HG03097 (cell line): ENCODE results near the gene CEACAM4.
"Not testable (repeated sequence)": the region's sequence is repeated elsewhere in the genome, so short reads cannot be mapped to it uniquely, and the experiment has no call there.

ENCODE experiments used
- ATAC-seq: cut with Tn5 transposase; IDR thresholded peaks from one replicate; pipeline ENCODE4 v1.9.1; 2021; ENCODE audit not compliant: unreplicated experiment, low FRiP score

CEACAM4 gene

GRCh38 chr19:41586064-41586463, 40.8 kb downstream of the CEACAM4 start:
- ATAC-seq: no peak

GRCh38 chr19:41584931-41585330, 41.9 kb downstream of the CEACAM4 start:
- ATAC-seq: no peak

DNA sequence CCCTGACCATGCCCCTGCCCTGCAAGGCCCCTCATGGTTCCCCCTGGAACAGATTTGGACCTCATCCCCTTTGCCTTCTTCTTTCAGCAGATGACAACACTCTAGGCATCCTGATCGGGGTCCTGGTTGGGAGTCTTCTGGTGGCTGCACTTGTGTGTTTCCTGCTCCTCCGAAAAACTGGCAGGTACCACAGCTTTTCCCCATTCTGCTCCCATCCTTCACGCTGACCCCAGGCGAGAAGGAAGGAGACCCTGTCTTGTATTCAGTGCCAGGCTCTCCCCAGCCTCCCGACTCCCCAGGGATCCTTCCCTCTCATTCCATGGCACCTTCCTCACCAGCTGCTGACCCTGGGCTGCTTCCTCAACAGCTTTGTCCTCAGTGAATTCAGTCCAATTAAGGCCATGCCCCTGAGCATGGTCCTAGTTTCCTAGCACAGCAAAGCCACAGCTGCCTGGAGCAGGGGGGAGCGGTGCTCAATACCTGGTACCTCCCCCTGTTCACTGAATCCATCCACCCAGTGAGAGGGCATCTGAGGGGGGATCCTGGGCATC, 42.5 kb downstream of the CEACAM4 start:
- no peak for ATAC-seq

- not testable (repeated sequence) for ATAC-seq
These were observed 44.2 kb downstream of the CEACAM4 start for GRCh38 chr19:41582577-41583182.

DNA sequence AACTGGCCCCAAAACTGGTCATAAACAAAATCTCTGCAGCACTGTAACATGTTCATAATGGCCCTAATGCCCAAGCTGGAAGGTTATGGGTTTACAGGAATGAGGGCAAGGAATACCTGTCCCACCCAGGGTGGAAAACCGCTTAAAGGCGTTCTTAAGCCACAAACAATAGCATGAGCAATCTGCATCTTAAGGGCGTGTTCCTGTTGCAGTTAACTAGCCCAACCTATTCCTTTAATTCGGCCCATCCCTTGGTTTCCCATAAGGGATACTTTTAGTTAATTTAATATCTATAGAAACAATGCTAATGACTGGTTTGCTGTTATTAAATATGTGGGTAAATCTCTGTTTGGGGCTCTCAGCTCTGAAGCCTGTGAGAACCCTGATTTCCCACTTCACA, 45.8 kb downstream of the CEACAM4 start:
- ATAC-seq: not testable (repeated sequence)

- no peak for ATAC-seq
These were observed 48.0 kb downstream of the CEACAM4 start for GRCh38 chr19:41578886-41579285.

- ATAC-seq: no peak
These were observed 49.0 kb downstream of the CEACAM4 start for GRCh38 chr19:41577833-41578232.

- no peak for ATAC-seq
These were observed 49.6 kb downstream of the CEACAM4 start for GRCh38 chr19:41577144-41577830.

GRCh38 chr19:41575998-41576397, 50.9 kb downstream of the CEACAM4 start, which contains the start of gene CEACAM21:
Gene CEACAM21, plus strand, starts transcription at chr19:41576166. Its CDS starts 109 bp downstream, at chr19:41576275.
- no peak for ATAC-seq

DNA sequence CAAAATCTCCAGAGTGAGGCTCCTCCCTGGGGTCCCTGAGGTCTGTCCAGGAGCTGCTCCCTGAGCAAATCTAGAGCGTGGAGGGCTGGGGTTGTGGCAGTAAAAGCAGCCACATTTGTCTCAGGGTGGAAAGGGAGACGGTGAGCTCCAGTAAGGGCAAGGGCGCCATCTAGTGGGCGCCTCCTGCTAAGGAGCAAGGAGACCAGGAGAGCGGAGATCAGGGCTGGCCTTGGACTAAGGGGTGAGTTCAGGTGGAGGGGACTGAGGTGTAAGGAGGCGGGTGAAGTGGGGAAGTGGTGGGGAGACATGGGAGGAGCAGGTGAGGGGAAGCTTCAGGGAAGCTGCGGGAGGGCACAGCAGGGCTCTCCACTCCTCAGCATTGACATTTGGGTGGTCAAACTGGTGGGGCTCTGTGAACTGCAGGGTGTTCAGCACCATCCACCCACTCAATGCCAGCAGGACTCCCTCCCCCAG, 56.2 kb downstream of the CEACAM4 start:
- ATAC-seq: peak; percentile 70

GRCh38 chr19:41570179-41570578, 56.7 kb downstream of the CEACAM4 start:
- no peak for ATAC-seq

GRCh38 chr19:41569481-41570150, 57.3 kb downstream of the CEACAM4 start:
- no peak for ATAC-seq
